ENCODE data around the gene COL20A1.

DNA sequence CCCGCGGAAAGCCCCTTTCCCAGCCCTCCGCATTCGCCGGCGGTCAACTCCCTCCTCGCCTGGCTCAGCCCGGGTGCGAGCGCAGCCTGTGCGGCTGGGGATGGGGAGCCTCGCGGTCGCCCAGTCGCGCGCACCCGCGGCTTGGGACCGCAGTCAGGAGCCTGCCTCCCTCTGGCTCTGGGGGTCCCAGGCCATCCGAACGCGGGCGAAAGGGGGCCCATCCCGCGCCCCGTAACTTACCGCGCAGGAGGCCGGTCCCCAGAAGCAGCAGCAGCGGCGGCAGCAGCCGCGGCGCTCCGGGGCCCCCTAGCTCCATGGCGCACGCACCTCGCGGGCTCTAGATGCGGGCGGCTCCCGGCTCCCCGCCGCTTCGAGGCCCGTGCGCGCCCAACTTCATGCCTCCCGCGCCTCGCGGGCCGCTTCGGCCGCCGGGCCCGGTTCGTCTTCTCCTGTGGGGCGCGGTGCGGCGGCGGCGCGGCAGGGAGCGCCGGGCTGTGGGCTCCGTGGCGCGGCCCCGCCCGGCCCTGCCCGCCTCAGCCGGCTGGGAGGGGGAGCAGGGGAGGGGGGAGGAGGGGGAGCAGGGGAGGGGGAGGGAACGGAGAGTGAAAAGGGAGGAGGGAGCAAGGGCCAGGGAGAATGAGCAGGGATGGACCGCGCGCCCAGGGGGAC, 68.0 kb downstream of the COL20A1 start, which contains the start of gene CHRNA4:
- TF ChIP-seq GLIS3 (CRISPR knock-in tag; IDR thresholded peaks at IDR 0.05), result no peak
- TF ChIP-seq, protein P1, sequence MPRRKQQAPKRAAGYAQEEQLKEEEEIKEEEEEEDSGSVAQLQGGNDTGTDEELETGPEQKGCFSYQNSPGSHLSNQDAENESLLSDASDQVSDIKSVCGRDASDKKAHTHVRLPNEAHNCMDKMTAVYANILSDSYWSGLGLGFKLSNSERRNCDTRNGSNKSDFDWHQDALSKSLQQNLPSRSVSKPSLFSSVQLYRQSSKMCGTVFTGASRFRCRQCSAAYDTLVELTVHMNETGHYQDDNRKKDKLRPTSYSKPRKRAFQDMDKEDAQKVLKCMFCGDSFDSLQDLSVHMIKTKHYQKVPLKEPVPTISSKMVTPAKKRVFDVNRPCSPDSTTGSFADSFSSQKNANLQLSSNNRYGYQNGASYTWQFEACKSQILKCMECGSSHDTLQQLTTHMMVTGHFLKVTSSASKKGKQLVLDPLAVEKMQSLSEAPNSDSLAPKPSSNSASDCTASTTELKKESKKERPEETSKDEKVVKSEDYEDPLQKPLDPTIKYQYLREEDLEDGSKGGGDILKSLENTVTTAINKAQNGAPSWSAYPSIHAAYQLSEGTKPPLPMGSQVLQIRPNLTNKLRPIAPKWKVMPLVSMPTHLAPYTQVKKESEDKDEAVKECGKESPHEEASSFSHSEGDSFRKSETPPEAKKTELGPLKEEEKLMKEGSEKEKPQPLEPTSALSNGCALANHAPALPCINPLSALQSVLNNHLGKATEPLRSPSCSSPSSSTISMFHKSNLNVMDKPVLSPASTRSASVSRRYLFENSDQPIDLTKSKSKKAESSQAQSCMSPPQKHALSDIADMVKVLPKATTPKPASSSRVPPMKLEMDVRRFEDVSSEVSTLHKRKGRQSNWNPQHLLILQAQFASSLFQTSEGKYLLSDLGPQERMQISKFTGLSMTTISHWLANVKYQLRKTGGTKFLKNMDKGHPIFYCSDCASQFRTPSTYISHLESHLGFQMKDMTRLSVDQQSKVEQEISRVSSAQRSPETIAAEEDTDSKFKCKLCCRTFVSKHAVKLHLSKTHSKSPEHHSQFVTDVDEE (CRISPR knock-in tag; IDR thresholded peaks at IDR 0.05), result no peak
- TF ChIP-seq, protein P2, sequence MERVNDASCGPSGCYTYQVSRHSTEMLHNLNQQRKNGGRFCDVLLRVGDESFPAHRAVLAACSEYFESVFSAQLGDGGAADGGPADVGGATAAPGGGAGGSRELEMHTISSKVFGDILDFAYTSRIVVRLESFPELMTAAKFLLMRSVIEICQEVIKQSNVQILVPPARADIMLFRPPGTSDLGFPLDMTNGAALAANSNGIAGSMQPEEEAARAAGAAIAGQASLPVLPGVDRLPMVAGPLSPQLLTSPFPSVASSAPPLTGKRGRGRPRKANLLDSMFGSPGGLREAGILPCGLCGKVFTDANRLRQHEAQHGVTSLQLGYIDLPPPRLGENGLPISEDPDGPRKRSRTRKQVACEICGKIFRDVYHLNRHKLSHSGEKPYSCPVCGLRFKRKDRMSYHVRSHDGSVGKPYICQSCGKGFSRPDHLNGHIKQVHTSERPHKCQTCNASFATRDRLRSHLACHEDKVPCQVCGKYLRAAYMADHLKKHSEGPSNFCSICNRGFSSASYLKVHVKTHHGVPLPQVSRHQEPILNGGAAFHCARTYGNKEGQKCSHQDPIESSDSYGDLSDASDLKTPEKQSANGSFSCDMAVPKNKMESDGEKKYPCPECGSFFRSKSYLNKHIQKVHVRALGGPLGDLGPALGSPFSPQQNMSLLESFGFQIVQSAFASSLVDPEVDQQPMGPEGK (CRISPR knock-in tag; IDR thresholded peaks at IDR 0.05; ENCODE audit: borderline replicate concordance), result no peak
- no peak for TF ChIP-seq ZFP30 (CRISPR knock-in tag; IDR thresholded peaks at IDR 0.05)
- no peak for TF ChIP-seq ZFP3 (CRISPR knock-in tag; IDR thresholded peaks at IDR 0.05)
- TF ChIP-seq ARNTL (CRISPR knock-in tag; IDR thresholded peaks at IDR 0.05; ENCODE audit: borderline replicate concordance, low read depth), result no peak
- TF ChIP-seq CSDC2 (CRISPR knock-in tag; IDR thresholded peaks at IDR 0.05), result no peak
- TF ChIP-seq, protein P3, sequence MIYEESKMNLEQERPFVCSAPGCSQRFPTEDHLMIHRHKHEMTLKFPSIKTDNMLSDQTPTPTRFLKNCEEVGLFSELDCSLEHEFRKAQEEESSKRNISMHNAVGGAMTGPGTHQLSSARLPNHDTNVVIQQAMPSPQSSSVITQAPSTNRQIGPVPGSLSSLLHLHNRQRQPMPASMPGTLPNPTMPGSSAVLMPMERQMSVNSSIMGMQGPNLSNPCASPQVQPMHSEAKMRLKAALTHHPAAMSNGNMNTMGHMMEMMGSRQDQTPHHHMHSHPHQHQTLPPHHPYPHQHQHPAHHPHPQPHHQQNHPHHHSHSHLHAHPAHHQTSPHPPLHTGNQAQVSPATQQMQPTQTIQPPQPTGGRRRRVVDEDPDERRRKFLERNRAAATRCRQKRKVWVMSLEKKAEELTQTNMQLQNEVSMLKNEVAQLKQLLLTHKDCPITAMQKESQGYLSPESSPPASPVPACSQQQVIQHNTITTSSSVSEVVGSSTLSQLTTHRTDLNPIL (CRISPR knock-in tag; IDR thresholded peaks at IDR 0.05; ENCODE audit: low read depth), result no peak
- TF ChIP-seq PPARA (CRISPR knock-in tag; IDR thresholded peaks at IDR 0.05; ENCODE audit: borderline replicate concordance), result no peak
- no peak for TF ChIP-seq OSR1 (CRISPR knock-in tag; IDR thresholded peaks at IDR 0.05)
- no peak for TF ChIP-seq ZNF8 (CRISPR knock-in tag; IDR thresholded peaks at IDR 0.05)
- TF ChIP-seq RARB (CRISPR knock-in tag; IDR thresholded peaks at IDR 0.05), result no peak
- TF ChIP-seq, protein P4, sequence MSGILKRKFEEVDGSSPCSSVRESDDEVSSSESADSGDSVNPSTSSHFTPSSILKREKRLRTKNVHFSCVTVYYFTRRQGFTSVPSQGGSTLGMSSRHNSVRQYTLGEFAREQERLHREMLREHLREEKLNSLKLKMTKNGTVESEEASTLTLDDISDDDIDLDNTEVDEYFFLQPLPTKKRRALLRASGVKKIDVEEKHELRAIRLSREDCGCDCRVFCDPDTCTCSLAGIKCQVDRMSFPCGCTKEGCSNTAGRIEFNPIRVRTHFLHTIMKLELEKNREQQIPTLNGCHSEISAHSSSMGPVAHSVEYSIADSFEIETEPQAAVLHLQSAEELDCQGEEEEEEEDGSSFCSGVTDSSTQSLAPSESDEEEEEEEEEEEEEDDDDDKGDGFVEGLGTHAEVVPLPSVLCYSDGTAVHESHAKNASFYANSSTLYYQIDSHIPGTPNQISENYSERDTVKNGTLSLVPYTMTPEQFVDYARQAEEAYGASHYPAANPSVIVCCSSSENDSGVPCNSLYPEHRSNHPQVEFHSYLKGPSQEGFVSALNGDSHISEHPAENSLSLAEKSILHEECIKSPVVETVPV (CRISPR knock-in tag; IDR thresholded peaks at IDR 0.05), result no peak
